GM18861 (cell line): Measurements from ENCODE around the gene DNM1.
"Not testable (repeated sequence)": the region's sequence is repeated elsewhere in the genome, so short reads cannot be mapped to it uniquely, and the experiment has no call there.

Source experiments
- ATAC-seq: cut with Tn5 transposase; IDR thresholded peaks from one replicate; pipeline ENCODE4 v1.9.1; 2021; ENCODE audit not compliant: unreplicated experiment

DNM1 gene

DNA sequence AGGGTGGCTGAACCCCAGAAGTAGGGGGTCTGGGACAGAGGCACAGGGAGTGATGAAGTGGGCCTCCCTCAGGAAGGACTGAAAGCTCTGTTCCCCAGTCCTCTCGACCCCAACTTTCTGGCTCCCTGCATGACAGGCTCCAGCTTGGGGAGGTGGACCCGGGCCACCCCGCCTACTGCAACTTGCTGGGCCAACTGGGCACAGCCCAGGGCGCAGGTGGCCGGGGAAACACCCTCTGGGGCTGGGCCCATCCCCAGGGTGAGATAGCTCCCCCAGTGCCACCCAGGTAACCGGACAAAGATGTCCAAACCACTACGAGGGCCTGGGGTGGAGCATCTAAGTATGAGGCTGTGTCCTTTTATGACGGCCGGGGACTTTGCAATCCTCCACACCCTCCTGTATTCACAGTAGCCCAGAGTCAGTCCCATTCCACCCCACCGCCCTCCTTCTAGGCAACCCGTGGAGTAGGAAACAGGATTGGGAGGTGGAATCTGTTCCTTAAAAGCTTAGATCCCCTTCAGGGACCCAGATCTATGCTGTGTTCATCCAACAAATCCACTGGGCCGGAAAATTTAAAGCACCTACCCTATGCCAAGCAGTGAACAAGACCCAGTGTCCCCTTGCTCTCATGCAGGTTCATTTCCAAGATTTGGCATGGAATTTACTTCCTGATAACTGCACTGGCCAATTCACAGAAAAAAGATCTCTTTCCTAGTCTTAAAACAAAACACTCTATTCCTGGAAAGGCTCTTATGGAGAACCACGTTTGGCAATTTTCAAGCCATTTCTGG is 19.9 kb downstream of the DNM1 start:
- ATAC-seq: no peak

DNA sequence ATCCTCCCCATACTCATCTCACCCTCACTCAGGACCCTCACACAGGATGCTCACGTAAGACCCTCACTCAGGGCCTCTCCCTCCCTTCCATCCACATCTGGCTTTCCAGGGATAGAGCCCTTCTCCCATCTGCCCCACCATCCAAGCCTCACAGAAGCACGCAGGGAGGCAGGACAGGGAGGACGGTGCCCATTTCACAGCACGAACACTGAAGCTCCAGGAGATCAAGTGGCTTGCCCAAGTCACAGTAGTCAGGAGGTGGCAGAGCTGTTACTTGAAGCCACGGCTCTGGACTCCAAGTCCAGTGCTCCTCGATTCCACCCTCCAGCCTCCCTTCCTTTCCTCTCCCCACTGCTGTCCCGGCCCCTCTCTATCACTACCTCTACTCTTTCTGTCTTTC is 21.7 kb downstream of the DNM1 start:
- ATAC-seq: no peak

DNA sequence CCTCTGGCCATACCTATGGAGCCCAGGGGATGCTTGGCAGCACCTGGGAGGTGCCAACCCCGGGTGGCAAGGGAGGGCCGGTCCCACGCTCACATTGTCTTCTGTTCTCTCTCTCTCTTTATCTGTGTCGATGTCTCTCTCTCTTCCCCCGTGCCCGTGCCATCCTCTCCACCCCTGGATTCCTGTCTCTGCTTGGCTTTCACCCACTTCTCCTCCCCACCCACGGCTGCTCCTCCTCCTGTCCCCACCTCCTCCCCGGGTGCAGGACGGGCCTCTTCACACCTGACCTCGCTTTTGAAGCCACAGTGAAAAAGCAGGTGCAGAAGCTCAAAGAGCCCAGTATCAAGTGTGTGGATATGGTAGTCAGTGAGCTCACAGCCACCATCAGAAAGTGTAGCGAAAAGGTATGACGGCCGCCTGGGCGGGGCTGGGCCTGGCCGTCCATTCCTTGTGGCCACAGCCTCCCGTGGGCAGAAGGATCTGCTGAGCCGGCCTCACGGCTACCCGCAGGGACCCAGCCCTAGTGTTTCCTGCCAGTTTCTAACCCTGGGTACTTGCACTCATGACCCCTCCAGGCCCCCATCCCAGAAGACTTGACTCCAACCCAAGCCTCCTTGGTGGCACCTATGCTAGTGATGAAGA is 22.7 kb downstream of the DNM1 start:
- no peak for ATAC-seq

DNA sequence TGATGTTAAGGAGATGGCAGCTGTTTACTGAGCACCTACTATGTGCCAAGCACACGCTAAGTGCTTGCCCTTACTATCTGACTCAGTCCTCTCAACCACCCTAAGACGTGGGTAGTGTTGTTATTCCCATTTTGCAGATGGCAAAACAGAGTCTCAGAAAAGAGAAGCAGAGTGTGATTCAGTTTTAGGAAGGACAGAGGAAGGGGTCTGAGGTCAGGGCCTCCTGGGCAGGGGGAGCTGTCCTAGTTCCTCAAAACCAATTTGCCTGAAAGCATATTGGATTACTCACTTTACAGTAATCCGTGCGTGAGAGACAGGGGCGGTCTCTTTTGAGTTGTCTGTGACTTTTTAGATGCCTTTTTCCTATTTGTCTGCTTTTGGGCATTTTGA is 23.2 kb downstream of the DNM1 start:
- no peak for ATAC-seq

DNA sequence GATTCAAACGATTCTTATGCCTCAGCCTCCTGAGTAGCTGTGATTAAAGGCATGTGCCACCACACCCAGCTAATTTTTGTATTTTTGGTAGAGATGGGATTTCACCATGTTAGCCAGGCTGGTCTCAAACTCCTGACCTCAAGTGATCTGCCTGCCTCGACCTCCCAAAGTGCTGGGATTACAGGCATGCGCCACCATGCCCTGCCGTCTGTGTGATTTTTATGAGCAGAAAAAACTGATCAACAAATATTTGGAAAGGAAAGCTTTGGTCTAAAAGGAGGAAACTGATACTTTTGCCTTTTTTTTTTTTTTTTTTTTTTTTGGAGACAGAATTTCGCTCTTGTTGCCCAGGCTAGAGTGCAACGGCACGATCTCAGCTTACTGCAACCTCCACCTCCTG is 27.7 kb downstream of the DNM1 start:
- ATAC-seq: not testable (repeated sequence)

DNA sequence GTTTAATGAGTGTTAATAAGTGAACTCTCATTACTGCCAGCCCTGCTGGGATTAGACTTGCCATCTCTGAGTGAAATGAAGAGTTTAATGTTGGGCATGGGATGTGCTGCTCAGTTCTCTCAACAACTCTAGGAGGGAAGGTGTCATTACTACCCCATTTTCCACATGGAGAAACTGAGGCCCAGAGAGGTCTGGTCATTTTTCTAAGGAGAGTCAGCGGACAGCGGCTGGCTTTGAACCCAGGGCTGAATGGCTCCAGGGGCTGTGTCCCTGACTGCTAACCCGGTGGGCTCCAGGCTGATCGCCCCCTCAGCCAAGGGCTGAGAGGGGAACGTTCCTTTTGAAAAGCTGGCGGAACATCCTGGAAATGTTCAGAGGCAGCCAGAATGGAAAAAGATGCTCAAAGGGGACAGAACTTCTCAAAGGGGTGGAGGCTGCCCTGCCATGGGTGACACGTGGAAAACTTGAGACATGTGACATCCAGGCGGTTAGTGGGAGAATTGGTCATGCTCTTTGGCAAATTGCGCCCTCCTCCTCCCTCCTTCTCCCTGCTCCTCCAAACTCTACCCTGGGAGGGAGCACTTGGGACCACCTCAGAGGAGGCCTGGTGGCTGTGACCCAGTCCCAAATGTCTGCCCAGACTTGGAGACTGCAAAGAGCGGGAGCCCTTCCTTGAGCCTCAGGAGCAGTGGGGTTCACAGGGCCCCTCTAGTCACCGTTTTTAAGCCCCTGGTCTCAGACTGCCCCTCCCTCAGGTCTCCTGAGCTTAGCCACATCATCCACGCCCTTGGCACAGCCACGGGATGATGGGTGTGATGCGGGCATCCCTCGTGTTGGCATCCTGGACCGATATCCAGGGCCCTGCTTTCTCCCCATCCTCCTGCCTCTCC is 28.7 kb downstream of the DNM1 start:
- ATAC-seq: no peak

DNA sequence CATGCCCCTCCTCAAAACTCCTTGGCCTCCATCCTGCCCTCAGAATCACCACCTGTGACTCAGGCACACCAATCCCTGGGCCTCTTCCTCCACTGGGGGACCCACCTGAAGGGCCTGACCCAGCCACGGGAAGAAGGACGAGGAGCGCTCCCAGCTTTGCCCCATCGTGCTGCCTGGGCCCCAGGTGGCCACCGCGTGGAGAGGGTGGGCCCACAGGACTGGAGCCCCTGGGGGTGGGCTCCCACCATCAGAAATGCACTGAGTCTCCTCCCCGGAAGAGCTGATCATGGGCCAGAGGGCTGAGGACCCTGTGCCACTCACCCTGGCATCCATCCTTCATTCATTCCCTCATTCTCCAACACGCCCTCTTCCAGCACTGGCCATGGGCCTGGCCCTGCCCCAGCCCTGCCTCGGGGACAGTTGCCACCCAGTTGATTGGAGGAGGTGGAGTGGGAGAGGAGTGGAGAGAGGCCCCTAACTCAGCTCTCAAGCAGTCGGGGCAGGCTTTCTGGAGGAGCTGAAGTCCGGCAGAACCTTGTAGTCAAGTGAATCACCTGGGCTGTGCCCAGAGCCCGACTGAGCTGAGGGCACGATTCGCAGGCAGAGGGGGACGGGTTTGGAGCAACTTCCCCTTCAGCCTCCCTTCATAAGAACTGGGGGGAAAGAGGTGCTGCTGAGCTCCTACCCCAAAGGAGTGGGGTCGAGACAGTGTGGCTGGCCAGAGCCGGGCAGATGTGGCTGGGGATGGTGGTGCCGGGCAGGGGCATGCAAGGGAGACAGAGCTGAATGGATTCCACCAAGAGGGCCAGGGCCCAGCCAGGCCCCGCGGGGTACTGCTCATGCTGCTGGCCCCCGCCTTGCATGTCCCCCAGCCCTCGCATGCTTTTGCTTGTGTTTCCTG is 29.6 kb downstream of the DNM1 start:
- no peak for ATAC-seq

DNA sequence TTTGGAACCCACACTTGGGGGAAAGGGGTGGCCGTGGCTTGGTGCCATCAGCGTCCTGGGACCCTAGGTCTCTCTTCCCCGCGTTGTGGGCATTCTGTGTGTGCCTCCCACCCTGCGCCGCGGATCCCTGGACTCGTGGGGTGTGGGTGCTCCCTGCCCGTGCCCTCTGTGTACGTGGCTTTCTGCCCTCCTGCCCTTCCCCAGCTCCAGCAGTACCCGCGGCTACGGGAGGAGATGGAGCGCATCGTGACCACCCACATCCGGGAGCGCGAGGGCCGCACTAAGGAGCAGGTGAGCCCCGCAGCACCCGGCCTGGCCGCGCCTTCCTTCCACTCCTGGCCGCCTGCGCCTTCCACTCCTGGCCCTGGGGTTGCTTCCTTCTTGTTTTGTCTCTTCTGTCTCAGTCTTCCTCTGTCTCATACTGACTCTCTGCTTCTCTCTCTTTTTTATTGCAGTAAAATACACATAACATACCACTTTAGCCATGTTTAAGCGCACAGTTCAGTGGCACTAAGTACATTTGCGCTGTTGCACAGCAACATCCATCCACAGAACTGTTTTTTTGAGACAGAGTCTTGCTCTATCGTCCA is 30.7 kb downstream of the DNM1 start:
- ATAC-seq: no peak

DNA sequence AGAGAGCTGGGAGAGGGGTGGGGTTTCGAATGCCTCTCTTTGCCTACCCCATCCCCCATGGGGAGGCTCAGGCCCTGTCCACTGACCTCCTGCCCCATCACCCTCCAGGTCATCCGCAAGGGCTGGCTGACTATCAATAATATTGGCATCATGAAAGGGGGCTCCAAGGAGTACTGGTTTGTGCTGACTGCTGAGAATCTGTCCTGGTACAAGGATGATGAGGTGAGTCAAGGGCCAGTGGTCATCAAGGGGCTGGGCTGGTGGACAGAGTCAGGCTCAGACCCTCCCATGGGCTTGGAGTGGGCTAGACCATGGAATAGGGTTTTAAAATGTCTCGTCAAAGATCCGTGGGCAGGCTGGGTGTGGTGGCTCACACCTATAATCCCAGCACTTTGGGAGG is 38.9 kb downstream of the DNM1 start:
- no peak for ATAC-seq

DNA sequence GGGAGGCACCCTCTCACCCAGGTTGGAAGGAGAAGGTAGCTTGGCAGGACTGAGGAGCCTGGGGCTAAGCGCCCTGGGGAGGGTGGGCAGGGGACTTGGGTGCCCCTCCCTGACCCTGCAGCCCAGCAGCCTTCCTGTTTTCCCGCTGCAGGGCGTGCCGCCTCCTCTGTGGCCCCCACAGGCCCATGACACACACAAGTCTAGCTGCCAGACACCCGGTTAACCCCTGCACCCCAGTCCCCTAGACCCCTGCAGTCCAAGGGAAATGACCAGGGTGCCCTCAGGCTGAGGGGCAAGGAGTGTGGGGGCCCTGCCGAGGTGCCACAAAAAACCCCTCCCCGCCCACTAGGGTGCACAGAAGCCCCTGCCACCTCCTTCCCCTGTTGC is 39.6 kb downstream of the DNM1 start:
- no peak for ATAC-seq

DNA sequence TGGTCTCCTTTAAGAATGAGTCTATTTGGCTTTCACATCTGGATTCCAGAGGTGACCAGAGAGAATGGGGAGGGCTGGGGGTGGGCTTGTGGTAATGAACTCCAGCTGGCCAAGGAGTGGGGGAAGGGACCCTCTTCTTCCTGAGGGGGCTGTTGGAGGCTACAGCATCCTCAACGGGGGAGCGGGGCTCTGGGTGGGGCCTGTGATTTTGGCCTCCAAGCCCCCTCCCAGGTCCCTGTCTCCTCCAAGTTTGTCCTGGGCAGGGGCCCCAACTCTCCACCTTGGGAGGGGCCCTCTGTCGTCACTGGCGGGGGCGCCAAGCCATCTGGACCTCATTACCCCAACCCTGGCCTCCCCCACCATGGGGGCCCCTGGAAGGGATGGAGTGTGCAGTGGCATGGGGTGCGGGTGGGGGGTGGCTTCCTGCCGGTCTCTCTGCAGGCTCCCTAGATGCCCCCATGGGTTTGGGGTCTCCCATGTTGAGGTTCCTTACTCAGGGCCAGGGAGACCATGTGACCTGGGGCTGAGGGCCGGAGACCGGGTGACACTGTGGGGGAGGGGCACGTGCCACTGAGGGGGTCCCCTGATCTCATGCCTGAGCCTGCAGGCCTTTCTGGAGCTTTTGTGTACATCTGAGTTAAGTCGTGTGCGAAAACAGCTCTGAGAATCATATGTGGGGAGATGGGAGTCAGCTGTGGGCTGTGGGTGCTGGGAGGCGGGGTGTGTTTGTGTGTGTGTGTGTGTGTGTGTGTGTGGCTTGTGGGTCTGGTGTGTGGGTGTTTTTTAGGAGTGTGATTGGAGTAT is 40.2 kb downstream of the DNM1 start:
- ATAC-seq: no peak

DNA sequence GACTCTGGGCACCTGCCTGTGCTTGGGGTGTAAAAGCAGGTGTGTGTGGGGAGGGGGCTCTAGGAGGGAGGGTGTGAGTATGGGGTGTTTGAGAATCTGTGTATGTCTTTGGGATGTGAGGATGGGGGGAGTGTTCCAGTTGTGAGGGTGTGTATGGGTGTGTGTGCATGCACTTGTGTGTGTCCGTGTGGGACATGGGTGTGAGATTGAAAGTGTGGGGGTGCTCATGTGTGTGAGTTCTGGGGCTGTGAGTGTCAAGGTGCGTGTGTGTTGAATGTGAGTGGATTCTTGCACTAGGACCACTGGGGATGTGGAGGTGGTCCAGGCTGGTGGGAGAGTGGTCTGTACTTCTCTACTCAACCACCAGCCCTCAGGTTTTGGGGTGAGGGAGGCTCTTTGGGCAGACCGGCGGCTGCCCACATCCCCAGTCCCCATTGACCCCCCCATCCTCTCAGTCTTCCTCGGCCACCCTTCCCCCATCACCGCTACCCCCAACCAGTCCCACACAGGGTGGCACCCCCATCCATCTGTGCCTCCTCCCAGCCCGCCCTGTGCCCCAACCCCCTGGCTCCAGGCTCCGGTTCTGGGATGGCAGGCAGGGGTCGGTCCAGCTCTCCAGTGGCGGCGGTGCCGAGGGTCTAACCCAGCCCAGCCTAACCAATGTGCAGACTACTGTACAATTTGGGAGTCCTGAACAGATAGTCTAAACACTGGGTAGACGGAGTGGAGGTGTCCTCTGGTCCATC is 41.1 kb downstream of the DNM1 start:
- no peak for ATAC-seq

DNA sequence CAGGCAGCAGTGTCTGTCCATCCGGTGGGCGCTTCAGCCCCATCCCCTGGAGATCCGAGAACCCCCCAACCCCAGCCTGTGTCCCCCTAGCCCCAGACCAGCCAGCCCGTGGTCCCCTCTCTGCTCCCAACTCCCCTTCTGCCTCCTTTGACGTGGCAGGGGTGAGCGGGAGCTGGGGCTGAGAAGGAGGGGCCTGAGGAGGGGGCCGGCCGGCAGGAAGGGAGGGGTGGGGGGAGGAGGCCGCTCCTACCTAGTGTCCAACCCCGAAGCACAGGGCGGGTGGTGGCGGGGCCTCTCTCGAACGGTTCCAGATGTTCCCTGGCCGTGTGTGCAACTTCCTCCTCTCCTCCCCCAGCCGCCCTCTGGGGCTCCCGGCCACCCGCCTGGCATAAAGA is 41.7 kb downstream of the DNM1 start:
- ATAC-seq: no peak

DNA sequence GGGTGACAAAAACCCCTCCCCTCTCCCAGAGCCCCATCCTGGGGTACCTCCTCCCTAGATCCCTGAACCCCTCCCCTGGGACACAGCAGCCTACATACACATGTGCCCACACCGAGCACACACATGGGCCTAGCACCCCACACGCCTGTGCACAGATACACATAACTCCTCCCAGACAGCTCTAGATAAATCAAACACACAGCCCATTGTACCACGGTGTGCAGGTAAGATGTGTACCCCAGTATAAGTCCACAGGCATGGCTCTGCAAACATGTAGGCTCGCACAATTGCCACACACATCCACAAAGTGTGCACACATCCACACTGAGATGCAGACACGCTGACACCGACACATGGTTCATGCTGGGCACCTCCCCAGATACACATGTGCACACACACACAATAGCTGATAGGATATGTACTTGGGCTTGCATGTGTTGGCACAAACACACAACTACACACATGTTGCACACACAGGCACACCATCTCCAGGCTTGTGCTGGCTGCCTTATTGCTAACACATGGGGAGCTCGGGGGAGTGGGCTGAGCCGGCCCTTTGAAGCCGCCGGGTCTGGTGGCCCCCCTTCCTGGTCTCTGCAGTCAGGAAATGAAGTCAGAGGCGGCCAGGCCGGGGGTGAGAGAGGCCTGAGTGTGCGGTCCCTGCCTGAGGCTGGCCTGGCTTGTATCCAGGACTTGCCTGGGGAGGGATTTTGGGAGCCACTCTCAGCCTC is 42.4 kb downstream of the DNM1 start:
- ATAC-seq: no peak

DNA sequence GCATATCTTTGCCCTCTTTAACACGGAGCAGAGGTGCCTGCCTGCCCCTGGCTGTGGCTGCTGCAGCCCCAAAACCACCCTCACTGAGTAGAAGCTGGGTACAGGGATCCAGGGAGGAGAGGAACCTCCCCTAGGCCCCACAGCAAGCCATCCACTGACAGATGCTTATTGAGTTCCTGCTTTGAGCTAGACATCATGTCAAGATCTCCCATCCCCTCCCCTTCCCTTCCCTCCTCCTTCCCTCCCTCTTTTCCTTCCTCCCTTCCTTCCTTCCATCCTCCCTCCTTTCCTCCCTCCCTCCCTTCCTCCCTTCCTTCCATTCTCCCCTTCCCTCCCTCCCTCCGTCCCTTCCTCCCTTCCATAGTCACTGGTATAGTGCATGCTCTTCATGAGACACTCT is 43.3 kb downstream of the DNM1 start:
- no peak for ATAC-seq

DNA sequence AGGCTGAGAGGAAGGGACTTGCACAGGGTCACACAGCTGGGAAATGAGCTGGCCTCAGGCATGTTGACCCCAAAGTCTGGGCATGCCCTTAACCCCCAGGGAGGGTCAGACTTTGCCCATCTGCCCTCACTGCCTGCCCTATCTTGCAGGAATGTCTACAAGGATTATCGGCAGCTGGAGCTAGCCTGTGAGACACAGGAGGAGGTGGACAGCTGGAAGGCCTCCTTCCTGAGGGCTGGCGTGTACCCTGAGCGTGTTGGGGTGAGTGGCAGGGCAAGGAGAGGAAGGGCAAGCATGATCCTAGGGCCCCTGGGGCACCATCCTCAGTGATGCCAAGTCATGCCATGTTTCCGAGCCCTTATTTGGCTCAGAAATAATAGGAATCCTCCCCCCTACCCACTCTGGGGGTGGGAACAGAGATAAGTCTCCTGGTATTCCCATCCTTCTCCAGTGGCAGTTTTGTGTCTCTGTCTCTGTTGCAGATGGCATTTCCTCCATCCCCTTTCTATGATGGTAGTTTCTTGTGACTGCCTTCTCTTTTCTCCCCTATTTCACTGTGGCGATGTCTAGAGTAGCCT is 44.1 kb downstream of the DNM1 start:
- ATAC-seq: no peak

DNA sequence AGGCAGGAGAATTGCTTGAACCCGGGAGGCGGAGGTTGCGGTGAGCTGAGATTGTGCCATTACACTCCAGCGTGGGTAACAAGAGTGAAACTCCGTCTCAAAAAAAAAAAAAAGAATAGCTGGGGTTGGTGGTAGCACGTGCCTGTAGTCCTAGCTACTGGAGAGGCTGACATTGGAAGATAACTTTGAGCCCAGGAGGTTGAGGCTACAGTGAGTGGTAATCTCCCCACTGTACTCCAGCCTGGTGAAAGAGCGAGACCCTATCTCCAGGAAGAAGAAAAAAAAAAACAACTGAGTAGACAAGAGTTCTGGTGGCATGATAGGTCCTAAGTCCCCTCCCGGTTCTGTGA is 46.4 kb downstream of the DNM1 start:
- ATAC-seq: no peak
